Measurements from ENCODE around the gene PLET1. TPM values are rescaled to one million over a fixed set of nuclear protein-coding genes. Genes with fewer than 3 reads are reported as not detected.

Gene PLET1
- total RNA-seq, 4 donors from 2014 or later = not detected

GRCh38 chr11:112227471-112227870, 33.2 kb downstream of the PLET1 start:
- no peak for DNase-seq (ENCODE audit: low spot score in 2 of 2)
- WGBS, 2 donors = 63 to 75% methylated on average over 4 of the region's 4 CpGs
- H3K27ac ChIP-seq = peak overlapping the region; percentile 96 to 100 (median 100)

GRCh38 chr11:112226831-112227401, 33.7 kb downstream of the PLET1 start:
- Histone ChIP-seq H3K9me3 (no peaks in the 10 kb centered on the region), H3K36me3 (peaks cover 0 to 26% (median 13%) of the 10 kb centered on the region in 3 donors), H3K27me3 (no peaks in the 10 kb centered on the region), H3K27ac (peak overlapping the region; percentile 96 to 100 (median 100)), H3K4me3 (peak overlapping the region; percentile 64 to 97 (median 77)), H3K4me1 (peaks cover 0 to 26% (median 3%) of the 10 kb centered on the region in 4 donors)
- no peak for DNase-seq (ENCODE audit: low spot score in 2 of 2)
- no peak for TF ChIP-seq POLR2A (IDR thresholded peaks at IDR 0.05)
- TF ChIP-seq EP300 (IDR thresholded peaks at IDR 0.05) = no peak
- TF ChIP-seq CTCF (IDR thresholded peaks at IDR 0.05) = peak in 2 of 5 experiments; percentile 2 to 5
- WGBS, 2 donors = 0 to 4% methylated on average over 16 of the region's 16 CpGs

More at GRCh38 chr11:112227471-112227870, 33.2 kb downstream of the PLET1 start:
- peaks cover 0 to 26% (median 13%) of the 10 kb centered on the region in 3 donors for H3K36me3 ChIP-seq
- H3K9me3 ChIP-seq = no peaks in the 10 kb centered on the region
- no peak for TF ChIP-seq EP300 (IDR thresholded peaks at IDR 0.05)
- TF ChIP-seq POLR2A (IDR thresholded peaks at IDR 0.05) = no peak
- no peak for TF ChIP-seq CTCF (IDR thresholded peaks at IDR 0.05)
- H3K4me1 ChIP-seq = peaks cover 0 to 26% (median 3%) of the 10 kb centered on the region in 4 donors
- peak overlapping the region; percentile 64 to 97 (median 77) for H3K4me3 ChIP-seq
- no peaks in the 10 kb centered on the region for H3K27me3 ChIP-seq

- Histone ChIP-seq H3K4me3 (peak within 1 kb of the TSS; percentile 64 to 97 (median 77)), H3K9me3 (no peaks in the 10 kb centered on the region), H3K27me3 (no peaks in the 10 kb centered on the region), H3K27ac (peak within 1 kb of the TSS; percentile 96 to 100 (median 100)), H3K36me3 (peaks cover 0 to 26% (median 13%) of the 10 kb centered on the region in 3 donors), H3K4me1 (peaks cover 0 to 26% (median 3%) of the 10 kb centered on the region in 4 donors)
- 0 to 1% methylated on average over 37 to 48 of the region's 70 CpGs for WGBS, 2 donors
- DNase-seq (ENCODE audit: low spot score in 2 of 2) = peak; percentile 70 to 79
- peak in 1 of 5 experiments; percentile 8 for TF ChIP-seq CTCF (IDR thresholded peaks at IDR 0.05)
- peak; percentile 85 to 98 for TF ChIP-seq EP300 (IDR thresholded peaks at IDR 0.05)
- TF ChIP-seq POLR2A (IDR thresholded peaks at IDR 0.05) = peak; percentile 82 to 97
Measured at GRCh38 chr11:112226062-112226830, 34.4 kb downstream of the PLET1 start, which contains the start of gene PTS. PTS (plus strand) TSS chr11:112226428; CDS start chr11:112226444, 16 bp downstream.

- no peak for TF ChIP-seq POLR2A (IDR thresholded peaks at IDR 0.05)
- TF ChIP-seq EP300 (IDR thresholded peaks at IDR 0.05) = no peak
- no peak for TF ChIP-seq CTCF (IDR thresholded peaks at IDR 0.05)
- H3K9me3 ChIP-seq = no peaks in the 10 kb centered on the region
- no peaks in the 10 kb centered on the region for H3K27me3 ChIP-seq
- peaks cover 0 to 26% (median 3%) of the 10 kb centered on the region in 4 donors for H3K4me1 ChIP-seq
- WGBS, 2 donors = 20 to 21% methylated on average over 8 of the region's 8 CpGs
- H3K27ac ChIP-seq = peak overlapping the region; percentile 96 to 100 (median 100)
- peaks cover 0 to 22% (median 12%) of the 10 kb centered on the region in 3 donors for H3K36me3 ChIP-seq
- H3K4me3 ChIP-seq = peak overlapping the region; percentile 64 to 97 (median 77)
- DNase-seq (ENCODE audit: low spot score in 2 of 2) = peak in 1 of 2 donors; percentile 21
Measured at GRCh38 chr11:112225753-112226061, 35.0 kb downstream of the PLET1 start.

Data from tibial nerve (tissue), 4 donors.